GM12874 (cell line): Measurements from ENCODE around the gene ORC5.

Experiments
- CTCF ChIP-seq: IDR thresholded peaks from 2 replicates; pipeline ENCODE4 v1.5.1; 2011; ENCODE audit warnings: low read depth, mild to moderate bottlenecking, control low read depth, low read length, moderate library complexity; ENCODE audit not compliant: insufficient read depth

The ORC5 gene

GRCh38 chr7:104156842-104157277, 51.0 kb downstream of the ORC5 start:
- TF ChIP-seq CTCF: peak; percentile 40; the same call in 1 of the 2 replicates

- no peak for TF ChIP-seq CTCF
Measured at GRCh38 chr7:104153287-104153686, 54.5 kb downstream of the ORC5 start.

- TF ChIP-seq CTCF: no peak
Measured at GRCh38 chr7:104152468-104152867, 55.3 kb downstream of the ORC5 start.

GRCh38 chr7:104150470-104150869, 57.3 kb downstream of the ORC5 start:
- TF ChIP-seq CTCF: no peak

GRCh38 chr7:104149822-104150221, 58.0 kb downstream of the ORC5 start:
- TF ChIP-seq CTCF: no peak

GRCh38 chr7:104142147-104142546, 65.7 kb downstream of the ORC5 start:
- TF ChIP-seq CTCF: no peak

GRCh38 chr7:104137971-104138370, 69.8 kb downstream of the ORC5 start:
- TF ChIP-seq CTCF: no peak

- no peak for TF ChIP-seq CTCF
Measured at GRCh38 chr7:104137511-104137910, 70.3 kb downstream of the ORC5 start.
